K562 (cell line): Measurements from ENCODE around the gene MCF2. TPM values are rescaled to one million over a fixed set of nuclear protein-coding genes. Genes with fewer than 3 reads are reported as not detected.
A peak's percentile ranks its signal among the peaks of the same experiment; 100 is the strongest.

ENCODE experiments used
- polyA plus RNA-seq, 8 experiments: library from polyadenylated mRNA; depleted of rRNA in 4 of 8; stranded (reverse) in 5 of 8; unstranded in 3 of 8; fragments of >200 nt; fragmentation: Nextera tagmentation in 2 of 8; fragmentation: Illumina TruSeq in 1 of 8; extraction: Ambion mirVana in 2 of 8; extraction: Trizol in 1 of 8; gene quantifications; 2 replicates each; pipeline versions ENCODE4 v1.2.1 to v1.2.3, GENCODE V29; 2011 to 2014; ENCODE audit warnings: inconsistent platforms in 1 of 8, missing spikeins in 1 of 8
- total RNA-seq, 7 experiments: library from RNA; depleted of rRNA in 6 of 7; stranded (reverse); fragments of >200 nt in 6 of 7; fragmentation: Illumina TruSeq in 2 of 7; extraction: Trizol in 2 of 7; gene quantifications; 2 replicates each; pipeline versions ENCODE4 v1.2.1 to v1.2.3, GENCODE V29; 2011 to 2021; ENCODE audit warnings: low replicate concordance in 1 of 7
- TF ChIP-seq, protein P1 (sequence below), 2 experiments: fragments of 450-650 bp; formaldehyde crosslinking in 1 of 2; IDR thresholded peaks; 2 replicates each; pipeline versions ENCODE4 v1.4.0 to v1.6.1; 2014 to 2020; ENCODE audit warnings: mild to moderate bottlenecking in 2 of 2, borderline replicate concordance in 1 of 2, low read depth in 1 of 2

MCF2 gene
- total and polyA plus RNA-seq, 9 of the 15 experiments (the other 6 are each of a cell fraction or from before 2014, with no cell fraction given), result 0.03 to 0.78 (median 0.08) TPM; not detected in 3

DNA sequence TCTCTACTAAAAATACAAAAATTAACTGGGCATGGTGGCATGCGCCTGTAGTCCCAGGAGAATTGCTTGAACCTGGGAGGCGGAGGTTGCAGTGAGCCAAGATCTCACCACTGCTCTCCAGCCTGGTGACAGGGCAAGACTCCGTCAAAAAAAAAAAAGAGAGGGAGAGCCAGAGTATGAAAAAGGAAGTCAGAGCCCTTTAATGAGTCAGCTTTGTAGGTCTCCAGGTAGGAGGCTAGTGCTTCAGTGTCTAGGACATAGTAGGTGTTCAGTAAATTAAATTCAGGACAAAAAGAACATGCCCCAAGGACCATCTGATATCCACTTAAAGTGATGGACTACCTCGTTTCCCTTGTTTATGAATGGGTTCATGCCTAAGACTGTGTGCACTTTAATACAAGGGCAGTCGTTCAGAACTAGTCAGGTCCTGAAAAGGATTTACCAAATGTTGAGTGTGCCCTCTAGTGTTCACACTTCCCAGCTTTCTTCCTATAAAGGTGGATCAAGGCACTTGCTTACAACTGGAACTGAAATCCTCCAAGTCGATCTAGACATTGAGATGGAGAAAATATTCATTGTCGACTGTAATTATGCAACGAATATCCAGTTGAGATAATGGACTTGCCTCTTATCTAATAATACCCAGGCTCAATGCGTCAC is 148.5 kb downstream of the MCF2 start (continued):
- TF ChIP-seq, protein P1, sequence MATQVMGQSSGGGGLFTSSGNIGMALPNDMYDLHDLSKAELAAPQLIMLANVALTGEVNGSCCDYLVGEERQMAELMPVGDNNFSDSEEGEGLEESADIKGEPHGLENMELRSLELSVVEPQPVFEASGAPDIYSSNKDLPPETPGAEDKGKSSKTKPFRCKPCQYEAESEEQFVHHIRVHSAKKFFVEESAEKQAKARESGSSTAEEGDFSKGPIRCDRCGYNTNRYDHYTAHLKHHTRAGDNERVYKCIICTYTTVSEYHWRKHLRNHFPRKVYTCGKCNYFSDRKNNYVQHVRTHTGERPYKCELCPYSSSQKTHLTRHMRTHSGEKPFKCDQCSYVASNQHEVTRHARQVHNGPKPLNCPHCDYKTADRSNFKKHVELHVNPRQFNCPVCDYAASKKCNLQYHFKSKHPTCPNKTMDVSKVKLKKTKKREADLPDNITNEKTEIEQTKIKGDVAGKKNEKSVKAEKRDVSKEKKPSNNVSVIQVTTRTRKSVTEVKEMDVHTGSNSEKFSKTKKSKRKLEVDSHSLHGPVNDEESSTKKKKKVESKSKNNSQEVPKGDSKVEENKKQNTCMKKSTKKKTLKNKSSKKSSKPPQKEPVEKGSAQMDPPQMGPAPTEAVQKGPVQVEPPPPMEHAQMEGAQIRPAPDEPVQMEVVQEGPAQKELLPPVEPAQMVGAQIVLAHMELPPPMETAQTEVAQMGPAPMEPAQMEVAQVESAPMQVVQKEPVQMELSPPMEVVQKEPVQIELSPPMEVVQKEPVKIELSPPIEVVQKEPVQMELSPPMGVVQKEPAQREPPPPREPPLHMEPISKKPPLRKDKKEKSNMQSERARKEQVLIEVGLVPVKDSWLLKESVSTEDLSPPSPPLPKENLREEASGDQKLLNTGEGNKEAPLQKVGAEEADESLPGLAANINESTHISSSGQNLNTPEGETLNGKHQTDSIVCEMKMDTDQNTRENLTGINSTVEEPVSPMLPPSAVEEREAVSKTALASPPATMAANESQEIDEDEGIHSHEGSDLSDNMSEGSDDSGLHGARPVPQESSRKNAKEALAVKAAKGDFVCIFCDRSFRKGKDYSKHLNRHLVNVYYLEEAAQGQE (IDR thresholded peaks at IDR 0.05; ENCODE audit: borderline replicate concordance), result peak; percentile 54; the same call in 1 of the 2 replicates
- TF ChIP-seq, protein P1 (CRISPR knock-in tag; IDR thresholded peaks at IDR 0.05; ENCODE audit: low read depth), result no peak
